Vagina (tissue), 2 donors: ENCODE data around the gene NLGN3.

Experiments
- POLR2AphosphoS5 ChIP-seq, 2 donors: sonication (generic); formaldehyde crosslinking; IDR thresholded peaks; one replicate each; pipeline ENCODE4 v1.9.0; 2017; ENCODE audit warnings: antibody characterized with exemption in 2 of 2, mild to moderate bottlenecking in 2 of 2, low read depth in 1 of 2; ENCODE audit not compliant: insufficient read depth in 1 of 2
- TF ChIP-seq, protein P1 (sequence below), 3 experiments: fragments of 450-650 bp in 2 of 3; fragments of 200-600 bp in 1 of 3; sonication (generic) in 1 of 3; IDR thresholded peaks; one replicate each; pipeline ENCODE4 v1.5.1; 2017 to 2019; ENCODE audit warnings: antibody characterized with exemption in 3 of 3, mild to moderate bottlenecking in 2 of 3, moderate library complexity in 2 of 3

DNA sequence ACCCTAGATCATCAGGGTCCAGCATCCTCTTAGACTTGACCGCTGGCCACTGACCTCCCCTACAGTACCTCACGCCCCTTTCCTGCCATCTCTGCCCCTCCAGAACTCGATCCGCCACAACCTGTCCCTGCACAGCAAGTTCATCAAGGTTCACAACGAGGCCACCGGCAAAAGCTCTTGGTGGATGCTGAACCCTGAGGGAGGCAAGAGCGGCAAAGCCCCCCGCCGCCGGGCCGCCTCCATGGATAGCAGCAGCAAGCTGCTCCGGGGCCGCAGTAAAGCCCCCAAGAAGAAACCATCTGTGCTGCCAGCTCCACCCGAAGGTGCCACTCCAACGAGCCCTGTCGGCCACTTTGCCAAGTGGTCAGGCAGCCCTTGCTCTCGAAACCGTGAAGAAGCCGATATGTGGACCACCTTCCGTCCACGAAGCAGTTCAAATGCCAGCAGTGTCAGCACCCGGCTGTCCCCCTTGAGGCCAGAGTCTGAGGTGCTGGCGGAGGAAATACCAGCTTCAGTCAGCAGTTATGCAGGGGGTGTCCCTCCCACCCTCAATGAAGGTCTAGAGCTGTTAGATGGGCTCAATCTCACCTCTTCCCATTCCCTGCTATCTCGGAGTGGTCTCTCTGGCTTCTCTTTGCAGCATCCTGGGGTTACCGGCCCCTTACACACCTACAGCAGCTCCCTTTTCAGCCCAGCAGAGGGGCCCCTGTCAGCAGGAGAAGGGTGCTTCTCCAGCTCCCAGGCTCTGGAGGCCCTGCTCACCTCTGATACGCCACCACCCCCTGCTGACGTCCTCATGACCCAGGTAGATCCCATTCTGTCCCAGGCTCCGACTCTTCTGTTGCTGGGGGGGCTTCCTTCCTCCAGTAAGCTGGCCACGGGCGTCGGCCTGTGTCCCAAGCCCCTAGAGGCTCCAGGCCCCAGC, 43.8 kb upstream of the NLGN3 start:
- TF ChIP-seq POLR2AphosphoS5 (IDR thresholded peaks at IDR 0.05; ENCODE audit: insufficient read depth in 1 of 2, low read depth in 1 of 2), result no peak
- TF ChIP-seq, protein P1, sequence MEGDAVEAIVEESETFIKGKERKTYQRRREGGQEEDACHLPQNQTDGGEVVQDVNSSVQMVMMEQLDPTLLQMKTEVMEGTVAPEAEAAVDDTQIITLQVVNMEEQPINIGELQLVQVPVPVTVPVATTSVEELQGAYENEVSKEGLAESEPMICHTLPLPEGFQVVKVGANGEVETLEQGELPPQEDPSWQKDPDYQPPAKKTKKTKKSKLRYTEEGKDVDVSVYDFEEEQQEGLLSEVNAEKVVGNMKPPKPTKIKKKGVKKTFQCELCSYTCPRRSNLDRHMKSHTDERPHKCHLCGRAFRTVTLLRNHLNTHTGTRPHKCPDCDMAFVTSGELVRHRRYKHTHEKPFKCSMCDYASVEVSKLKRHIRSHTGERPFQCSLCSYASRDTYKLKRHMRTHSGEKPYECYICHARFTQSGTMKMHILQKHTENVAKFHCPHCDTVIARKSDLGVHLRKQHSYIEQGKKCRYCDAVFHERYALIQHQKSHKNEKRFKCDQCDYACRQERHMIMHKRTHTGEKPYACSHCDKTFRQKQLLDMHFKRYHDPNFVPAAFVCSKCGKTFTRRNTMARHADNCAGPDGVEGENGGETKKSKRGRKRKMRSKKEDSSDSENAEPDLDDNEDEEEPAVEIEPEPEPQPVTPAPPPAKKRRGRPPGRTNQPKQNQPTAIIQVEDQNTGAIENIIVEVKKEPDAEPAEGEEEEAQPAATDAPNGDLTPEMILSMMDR (IDR thresholded peaks at IDR 0.05), result no peak
